Transverse colon (tissue), 4 donors: ENCODE data around the gene NPAS3. TPM values are rescaled to one million over a fixed set of nuclear protein-coding genes. Genes with fewer than 3 reads are reported as not detected.

Source experiments
- DNase-seq: peaks from one replicate; pipeline ENCODE4 v3.0.0-alpha.2; 2019
- H3K27ac ChIP-seq, 4 donors: fragments of 200-600 bp; sonication (generic); 2 replicates each; pipeline ENCODE4 v1.5.1; 2016 to 2018; ENCODE audit warnings: inconsistent platforms in 4 of 4
- H3K27me3 ChIP-seq: fragments of 200-600 bp; sonication (generic); 2 replicates; pipeline ENCODE4 v1.5.1; 2017; ENCODE audit warnings: inconsistent platforms
- H3K36me3 ChIP-seq, 4 donors: fragments of 200-600 bp; sonication (generic); 2 replicates each; pipeline ENCODE4 v1.5.1; 2017 to 2019; ENCODE audit warnings: inconsistent platforms in 4 of 4
- H3K4me1 ChIP-seq, 4 donors: fragments of 200-600 bp; sonication (generic); 2 replicates each; pipeline ENCODE4 v1.5.1; 2017 to 2020; ENCODE audit warnings: inconsistent platforms in 4 of 4
- H3K4me3 ChIP-seq, 4 donors: fragments of 200-600 bp; sonication (generic); 1 replicate in 1 of 4; 2 replicates in 3 of 4; pipeline versions ENCODE4 v1.5.1 to v1.6.1; 2017 to 2019; ENCODE audit warnings: inconsistent platforms in 4 of 4
- H3K9me3 ChIP-seq, 2 donors: fragments of 200-600 bp; sonication (generic); 2 replicates each; pipeline ENCODE4 v1.5.1; 2017 to 2019; ENCODE audit warnings: inconsistent platforms in 2 of 2
- CTCF ChIP-seq, 5 experiments: fragments of 200-600 bp in 3 of 5; fragments of 450-650 bp in 2 of 5; sonication (generic) in 3 of 5; IDR thresholded peaks; 1 replicate in 2 of 5; 2 replicates in 3 of 5; pipeline ENCODE4 v1.5.1; 2016 to 2017; ENCODE audit warnings: antibody characterized with exemption in 5 of 5, inconsistent platforms in 3 of 5, mild to moderate bottlenecking in 2 of 5, moderate library complexity in 1 of 5
- EP300 ChIP-seq: sonication (generic); formaldehyde crosslinking; IDR thresholded peaks from one replicate; pipeline ENCODE4 v1.6.1; 2017; ENCODE audit warnings: antibody characterized with exemption, low read depth
- POLR2A ChIP-seq: fragments of 450-650 bp; IDR thresholded peaks from one replicate; pipeline ENCODE4 v1.6.1; 2016; ENCODE audit warnings: antibody characterized with exemption, mild to moderate bottlenecking, moderate library complexity
- POLR2AphosphoS5 ChIP-seq, 3 donors: sonication (generic); formaldehyde crosslinking; IDR thresholded peaks; one replicate each; pipeline ENCODE4 v1.6.1; 2016; ENCODE audit warnings: antibody characterized with exemption in 3 of 3
- WGBS, 2 donors: methylation state at CpG; one replicate each; pipeline ENCODE4 v1.1.5; 2018; ENCODE audit warnings: low coverage in 1 of 2; 5-methylcytosine and 5-hydroxymethylcytosine counted together
- in situ Hi-C, 4 donors: fragments of 200-750 bp; cut with MboI; loops; one replicate each; pipeline versions ENCODE4 v1.15.0 to v1.15.1; 2017; ENCODE audit warnings: low sequenced_read_pairs in 3 of 4, low pct_ligation_motif_present in 1 of 4, low pct_unique_long_range_greater_than_20kb in 1 of 4
- intact Hi-C: fragments of 100-400 bp; cut with DNase I; formaldehyde crosslinking; loops from one replicate; pipeline ENCODE4 v1.15.1; 2023; ENCODE audit warnings: low total_unique reads
- total RNA-seq, 4 donors: library from RNA; depleted of rRNA; stranded (reverse); fragments of >200 nt; gene quantifications; one replicate each; pipeline ENCODE4 v1.1.0, GENCODE V29; 2016

NPAS3 gene
- total RNA-seq, 4 donors from 2014 or later, result 0.96 to 6.4 (median 1.8) TPM

- Histone ChIP-seq H3K9me3 (no peaks in the 10 kb centered on the region), H3K36me3 (no peaks in the 10 kb centered on the region), H3K4me3 (no peak overlapping the region), H3K27ac (no peak overlapping the region), H3K27me3 (no peaks in the 10 kb centered on the region), H3K4me1 (peaks cover 0 to 21% (median 4%) of the 10 kb centered on the region in 4 donors)
- intact Hi-C loops (loop anchor here (5.0 to 10.0 kb wide), 2 partner anchors 254 to 382 kb away; no protein-coding TSS in a partner anchor), in situ Hi-C loops (loop anchor here (10.0 to 25.0 kb wide), 6 partner anchors 247 to 472 kb away; no protein-coding TSS in a partner anchor)
- DNase-seq, result no peak
- WGBS, 2 donors, result 89% methylated on average over 3 of the region's 3 CpGs; no CpG with 5 or more reads in 1 of the 2 donors
- TF ChIP-seq EP300, result no peak
- TF ChIP-seq CTCF (IDR thresholded peaks at IDR 0.05), result no peak
- TF ChIP-seq POLR2AphosphoS5 (IDR thresholded peaks at IDR 0.05), result no peak
- no peak for TF ChIP-seq POLR2A
These were observed 902.1 kb downstream of the NPAS3 start for GRCh38 chr14:33840797-33841196.

- Histone ChIP-seq H3K27ac (no peak overlapping the region), H3K4me1 (peaks cover 0 to 16% (median 4%) of the 10 kb centered on the region in 4 donors), H3K4me3 (no peak overlapping the region), H3K9me3 (no peaks in the 10 kb centered on the region), H3K27me3 (no peaks in the 10 kb centered on the region), H3K36me3 (no peaks in the 10 kb centered on the region)
- WGBS, 2 donors, result 88 to 100% methylated on average over 1 of the region's 1 CpG
- DNase-seq, result peak; percentile 33
- TF ChIP-seq POLR2A (no peak), EP300 (no peak), CTCF (IDR thresholded peaks at IDR 0.05) (no peak), POLR2AphosphoS5 (IDR thresholded peaks at IDR 0.05) (no peak)
- intact Hi-C loops (loop anchor here (5.0 to 10.0 kb wide), 2 partner anchors 253 to 380 kb away; no protein-coding TSS in a partner anchor), in situ Hi-C loops (loop anchor here (10.0 to 25.0 kb wide), 6 partner anchors 245 to 470 kb away; no protein-coding TSS in a partner anchor)
These were observed 903.6 kb downstream of the NPAS3 start for GRCh38 chr14:33842299-33842698.

- WGBS, 2 donors, result 84% methylated on average over 3 of the region's 3 CpGs; no CpG with 5 or more reads in 1 of the 2 donors
- peaks cover 0 to 8% (median 0%) of the 10 kb centered on the region in 4 donors for H3K4me1 ChIP-seq
- no peaks in the 10 kb centered on the region for H3K36me3 ChIP-seq
- no peak for DNase-seq
- in situ Hi-C loops (loop anchor here (10.0 to 25.0 kb wide), 6 partner anchors 243 to 468 kb away; no protein-coding TSS in a partner anchor), intact Hi-C loops (loop anchor here (5.0 to 10.0 kb wide), 2 partner anchors 251 to 378 kb away; no protein-coding TSS in a partner anchor)
- H3K27me3 ChIP-seq, result no peaks in the 10 kb centered on the region
- no peak overlapping the region for H3K27ac ChIP-seq
- no peak overlapping the region for H3K4me3 ChIP-seq
- TF ChIP-seq POLR2A (no peak), POLR2AphosphoS5 (IDR thresholded peaks at IDR 0.05) (no peak), EP300 (no peak), CTCF (IDR thresholded peaks at IDR 0.05) (no peak)
- H3K9me3 ChIP-seq, result no peaks in the 10 kb centered on the region
These were observed 905.4 kb downstream of the NPAS3 start for GRCh38 chr14:33844118-33844517.

GRCh38 chr14:33846100-33846824, 907.6 kb downstream of the NPAS3 start:
- TF ChIP-seq POLR2A (no peak), EP300 (no peak), POLR2AphosphoS5 (IDR thresholded peaks at IDR 0.05) (no peak), CTCF (IDR thresholded peaks at IDR 0.05) (no peak)

More at GRCh38 chr14:33846100-33846824, 907.6 kb downstream of the NPAS3 start:
- H3K4me1 ChIP-seq, result peaks cover 0 to 8% (median 0%) of the 10 kb centered on the region in 4 donors
- in situ Hi-C loops (loop anchor here (10.0 to 25.0 kb wide), 6 partner anchors 241 to 466 kb away; no protein-coding TSS in a partner anchor), intact Hi-C loops (loop anchor here (10.0 kb wide), 1 partner anchor 249 kb away; no protein-coding TSS in a partner anchor)
- WGBS, 2 donors, result 87 to 88% methylated on average over 6 to 8 of the region's 8 CpGs
- no peak overlapping the region for H3K4me3 ChIP-seq
- H3K27ac ChIP-seq, result no peak overlapping the region
- no peaks in the 10 kb centered on the region for H3K9me3 ChIP-seq
- DNase-seq, result no peak
- H3K36me3 ChIP-seq, result no peaks in the 10 kb centered on the region
- no peaks in the 10 kb centered on the region for H3K27me3 ChIP-seq
